ENCODE results near the gene BAZ1A. TPM values are rescaled to one million over a fixed set of nuclear protein-coding genes. Genes with fewer than 3 reads are reported as not detected.

Gene BAZ1A
- total RNA-seq, 1 experiment from 2014 or later, result 17.3 TPM

DNA sequence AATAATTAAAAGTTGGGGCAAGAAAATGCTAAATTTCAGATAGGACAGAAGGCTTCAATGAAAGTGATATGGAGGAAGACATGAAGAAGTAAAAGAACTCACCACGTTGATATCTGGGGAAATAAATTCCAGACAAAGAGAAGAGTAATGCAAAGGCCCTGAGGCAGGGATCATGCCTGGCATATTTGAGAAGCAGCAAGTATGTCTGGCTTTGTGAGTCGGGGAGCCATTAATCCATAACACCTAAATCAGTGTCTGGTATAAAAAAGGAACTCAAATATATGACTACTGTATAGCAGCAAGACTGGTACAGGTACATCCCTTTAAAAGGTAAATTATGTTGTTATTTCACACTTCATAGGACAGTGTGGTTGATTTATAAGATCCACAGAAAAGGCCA is 16.4 kb downstream of the BAZ1A start:
- no peaks in the 10 kb centered on the region for H3K9me3 ChIP-seq (ENCODE audit: insufficient read depth, low read depth)
- no peak overlapping the region for H3K4me3 ChIP-seq
- CTCF ChIA-PET, result no interaction called here
- no peaks in the 10 kb centered on the region for H3F3A ChIP-seq (ENCODE audit: insufficient read depth, low read depth)
- no peak overlapping the region for H2AFZ ChIP-seq
- H4K20me1 ChIP-seq (ENCODE audit: insufficient read depth), result no peaks in the 10 kb centered on the region
- no peak overlapping the region for H3K27ac ChIP-seq
- POLR2A ChIA-PET (ENCODE audit: unreplicated experiment), result no interaction called here
- no peaks in the 10 kb centered on the region for H3K36me3 ChIP-seq (ENCODE audit: low read depth)
- no peaks in the 10 kb centered on the region for H3K9me2 ChIP-seq (ENCODE audit: insufficient read depth)
- intact Hi-C loops (cut with micrococcal nuclease; ENCODE audit: unreplicated experiment), result no loop called here
- no peaks in the 10 kb centered on the region for H3K4me1 ChIP-seq (replicated peaks; ENCODE audit: insufficient read depth)
- no TSS peak for BruUV-seq (replicated peaks)
- H3K4me2 ChIP-seq, result no peak overlapping the region
- no peaks in the 10 kb centered on the region for H3K79me2 ChIP-seq (ENCODE audit: low read depth)
- no peak for DNase-seq
- no peaks in the 10 kb centered on the region for H3K27me3 ChIP-seq (ENCODE audit: insufficient read depth, low read depth)
- TF ChIP-seq EZH2 (IDR thresholded peaks at IDR 0.05; ENCODE audit: low read depth), result no peak
- TF ChIP-seq, protein P1, sequence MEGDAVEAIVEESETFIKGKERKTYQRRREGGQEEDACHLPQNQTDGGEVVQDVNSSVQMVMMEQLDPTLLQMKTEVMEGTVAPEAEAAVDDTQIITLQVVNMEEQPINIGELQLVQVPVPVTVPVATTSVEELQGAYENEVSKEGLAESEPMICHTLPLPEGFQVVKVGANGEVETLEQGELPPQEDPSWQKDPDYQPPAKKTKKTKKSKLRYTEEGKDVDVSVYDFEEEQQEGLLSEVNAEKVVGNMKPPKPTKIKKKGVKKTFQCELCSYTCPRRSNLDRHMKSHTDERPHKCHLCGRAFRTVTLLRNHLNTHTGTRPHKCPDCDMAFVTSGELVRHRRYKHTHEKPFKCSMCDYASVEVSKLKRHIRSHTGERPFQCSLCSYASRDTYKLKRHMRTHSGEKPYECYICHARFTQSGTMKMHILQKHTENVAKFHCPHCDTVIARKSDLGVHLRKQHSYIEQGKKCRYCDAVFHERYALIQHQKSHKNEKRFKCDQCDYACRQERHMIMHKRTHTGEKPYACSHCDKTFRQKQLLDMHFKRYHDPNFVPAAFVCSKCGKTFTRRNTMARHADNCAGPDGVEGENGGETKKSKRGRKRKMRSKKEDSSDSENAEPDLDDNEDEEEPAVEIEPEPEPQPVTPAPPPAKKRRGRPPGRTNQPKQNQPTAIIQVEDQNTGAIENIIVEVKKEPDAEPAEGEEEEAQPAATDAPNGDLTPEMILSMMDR (conservative IDR thresholded peaks at IDR 0.05), result no peak

DNA sequence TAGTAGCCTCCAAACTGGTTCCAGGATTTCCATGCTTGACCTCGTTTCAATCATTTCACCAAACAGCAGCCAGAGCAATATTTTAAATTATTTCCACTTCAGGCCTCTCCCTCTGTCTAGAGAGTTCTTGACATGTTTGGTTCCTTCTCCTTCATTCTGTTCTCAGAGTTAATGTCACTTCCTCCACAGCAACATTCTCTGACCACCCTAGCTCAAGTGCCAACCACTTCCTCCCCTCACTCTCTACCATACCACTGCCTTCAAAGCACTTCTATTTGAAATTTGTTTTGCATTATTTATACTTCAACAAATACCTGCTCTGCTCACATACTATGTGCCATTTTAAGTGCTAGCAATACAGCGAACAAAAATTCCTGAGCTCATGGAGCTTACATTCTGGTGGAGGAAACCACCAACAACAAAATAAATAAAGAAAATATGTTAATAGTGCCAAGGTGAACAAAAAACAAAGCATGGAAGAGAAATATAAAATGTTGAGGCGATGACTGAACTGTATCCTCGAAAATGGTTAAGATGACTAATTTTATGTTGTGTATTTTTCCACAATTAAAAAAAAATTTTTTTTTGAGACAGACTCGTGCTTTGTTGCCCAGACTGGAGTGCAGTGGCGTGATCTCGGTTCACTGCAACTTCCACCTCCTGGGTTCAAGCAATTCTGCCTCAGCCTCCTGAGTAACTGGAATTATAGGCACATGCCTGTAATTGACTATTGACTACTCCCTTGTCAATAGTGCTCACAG is 17.3 kb downstream of the BAZ1A start:
- no peaks in the 10 kb centered on the region for H3K79me2 ChIP-seq (ENCODE audit: low read depth)
- CTCF ChIA-PET, result interaction anchor here (0.6 kb wide), 1 partner anchor 265 kb away, joined by 3 read pairs; no protein-coding TSS in a partner anchor

DNA sequence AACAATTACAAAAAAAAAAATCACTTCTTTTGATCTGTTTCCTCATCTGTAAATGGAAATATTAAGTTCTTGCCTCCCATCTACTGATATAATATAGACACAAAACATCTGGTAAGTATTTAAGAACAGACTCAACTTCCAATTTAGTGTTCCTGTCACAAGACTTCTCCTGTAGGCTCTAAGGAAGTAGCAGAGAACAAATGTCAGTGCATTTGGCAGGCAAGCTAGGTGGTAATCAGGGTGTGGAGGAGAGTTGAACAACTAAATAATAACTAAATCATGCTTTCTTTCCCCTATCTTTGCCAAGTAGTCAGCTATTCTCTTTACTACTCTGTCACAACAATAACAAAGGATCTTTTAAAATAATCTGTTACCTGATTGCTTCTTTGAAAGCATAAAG is 22.1 kb downstream of the BAZ1A start:
- TF ChIP-seq EZH2 (IDR thresholded peaks at IDR 0.05; ENCODE audit: low read depth), result no peak
- TF ChIP-seq, protein P1 (conservative IDR thresholded peaks at IDR 0.05), result no peak
- CTCF ChIA-PET, result no interaction called here
- DNase-seq, result no peak
- Histone ChIP-seq H4K20me1 (ENCODE audit: insufficient read depth) (no peaks in the 10 kb centered on the region), H3K79me2 (ENCODE audit: low read depth) (no peaks in the 10 kb centered on the region), H3K4me2 (no peak overlapping the region), H3K27me3 (ENCODE audit: insufficient read depth, low read depth) (no peaks in the 10 kb centered on the region), H3K9me2 (ENCODE audit: insufficient read depth) (no peaks in the 10 kb centered on the region), H3F3A (ENCODE audit: insufficient read depth, low read depth) (no peaks in the 10 kb centered on the region), H3K9me3 (ENCODE audit: insufficient read depth, low read depth) (no peaks in the 10 kb centered on the region), H3K4me3 (no peak overlapping the region), H3K4me1 (replicated peaks; ENCODE audit: insufficient read depth) (no peaks in the 10 kb centered on the region), H3K36me3 (ENCODE audit: low read depth) (no peaks in the 10 kb centered on the region), H3K27ac (no peak overlapping the region), H2AFZ (no peak overlapping the region)
- no TSS peak for BruUV-seq (replicated peaks)
- POLR2A ChIA-PET (ENCODE audit: unreplicated experiment), result interaction anchor here (0.7 kb wide), 1 partner anchor 10 kb away, joined by 9 read pairs; no protein-coding TSS in a partner anchor
- intact Hi-C loops (cut with micrococcal nuclease; ENCODE audit: unreplicated experiment), result no loop called here

More for the DNA sequence above, 17.3 kb downstream of the BAZ1A start:
- Histone ChIP-seq H3K36me3 (ENCODE audit: low read depth) (no peaks in the 10 kb centered on the region), H3F3A (ENCODE audit: insufficient read depth, low read depth) (no peaks in the 10 kb centered on the region), H3K27me3 (ENCODE audit: insufficient read depth, low read depth) (no peaks in the 10 kb centered on the region), H3K9me2 (ENCODE audit: insufficient read depth) (no peaks in the 10 kb centered on the region), H3K4me3 (no peak overlapping the region), H3K9me3 (ENCODE audit: insufficient read depth, low read depth) (no peaks in the 10 kb centered on the region), H3K27ac (no peak overlapping the region), H4K20me1 (ENCODE audit: insufficient read depth) (no peaks in the 10 kb centered on the region), H2AFZ (no peak overlapping the region), H3K4me2 (no peak overlapping the region), H3K4me1 (replicated peaks; ENCODE audit: insufficient read depth) (no peaks in the 10 kb centered on the region)
- BruUV-seq (replicated peaks), result no TSS peak
- no peak for DNase-seq
- intact Hi-C loops (cut with micrococcal nuclease; ENCODE audit: unreplicated experiment), result no loop called here
- POLR2A ChIA-PET (ENCODE audit: unreplicated experiment), result interaction anchor here (0.6 kb wide), 1 partner anchor 15 kb away, joined by 19 read pairs; no protein-coding TSS in a partner anchor
- no peak for TF ChIP-seq EZH2 (IDR thresholded peaks at IDR 0.05; ENCODE audit: low read depth)
- TF ChIP-seq, protein P1 (conservative IDR thresholded peaks at IDR 0.05), result no peak
